Fibroblast of lung (primary cell): ENCODE results near the gene ZNF296. TPM values are rescaled to one million over a fixed set of nuclear protein-coding genes. Genes with fewer than 3 reads are reported as not detected.

ENCODE experiments used
- DNase-seq, 2 donors: peaks; one replicate each; pipeline versions ENCODE4 v3.0.0 to v3.0.0-alpha.2; 2010; ENCODE audit warnings: low read depth in 2 of 2
- H2AFZ ChIP-seq: 2 replicates; pipeline ENCODE4 v1.5.1; 2012; ENCODE audit warnings: low read length, control low read depth, inconsistent platforms
- H3K27ac ChIP-seq: 2 replicates; pipeline ENCODE4 v1.5.1; 2011; ENCODE audit warnings: low read length, control low read depth; ENCODE audit not compliant: insufficient read depth
- H3K27me3 ChIP-seq: 2 replicates; pipeline ENCODE4 v1.5.1; 2011; ENCODE audit warnings: mild to moderate bottlenecking, low read length; ENCODE audit not compliant: control insufficient read depth, insufficient read depth
- H3K36me3 ChIP-seq: 2 replicates; pipeline ENCODE4 v1.5.1; 2011; ENCODE audit warnings: low read length; ENCODE audit not compliant: control insufficient read depth, insufficient read depth
- H3K4me1 ChIP-seq: 2 replicates; pipeline ENCODE4 v1.5.1; 2011; ENCODE audit warnings: low read length; ENCODE audit not compliant: control insufficient read depth, insufficient read depth; ENCODE audit errors: extremely low read depth
- H3K4me2 ChIP-seq: 2 replicates; pipeline ENCODE4 v1.5.1; 2011; ENCODE audit warnings: low read length, control low read depth; ENCODE audit not compliant: insufficient read depth; ENCODE audit errors: extremely low read depth
- H3K4me3 ChIP-seq, 4 experiments: fragments of 200-600 bp in 1 of 4; sonication (generic) in 1 of 4; replicated peaks in 1 of 4; 2 replicates each; pipeline ENCODE4 v1.5.1; 2011 to 2016; ENCODE audit warnings: low read length in 4 of 4, low read depth in 3 of 4, mild to moderate bottlenecking in 3 of 4, control low read depth in 2 of 4, inconsistent platforms in 1 of 4, mixed read lengths in 1 of 4; ENCODE audit not compliant: insufficient read depth in 1 of 4; ENCODE audit errors: control extremely low read depth in 1 of 4
- H3K79me2 ChIP-seq: 2 replicates; pipeline ENCODE4 v1.5.1; 2012; ENCODE audit warnings: mild to moderate bottlenecking, low read length, inconsistent platforms; ENCODE audit not compliant: control insufficient read depth, insufficient read depth
- H3K9ac ChIP-seq: 2 replicates; pipeline ENCODE4 v1.5.1; 2011; ENCODE audit warnings: mild to moderate bottlenecking, low read length, control low read depth; ENCODE audit not compliant: insufficient read depth
- H3K9me3 ChIP-seq: 2 replicates; pipeline ENCODE4 v1.5.1; 2012; ENCODE audit warnings: low read depth, low read length; ENCODE audit not compliant: control insufficient read depth, insufficient read depth
- H4K20me1 ChIP-seq: 2 replicates; pipeline ENCODE4 v1.5.1; 2011; ENCODE audit warnings: low read length; ENCODE audit not compliant: control insufficient read depth, insufficient read depth; ENCODE audit errors: extremely low read depth
- CTCF ChIP-seq, 2 donors: IDR thresholded peaks in 1 of 2; conservative IDR thresholded peaks in 1 of 2; 1 replicate in 1 of 2; 2 replicates in 1 of 2; pipeline ENCODE4 v1.5.1; 2011 to 2012; ENCODE audit warnings: low read length in 2 of 2, control low read depth in 1 of 2, inconsistent platforms in 1 of 2, low read depth in 1 of 2, mild to moderate bottlenecking in 1 of 2
- EZH2 ChIP-seq: IDR thresholded peaks from 2 replicates; pipeline ENCODE4 v1.5.1; 2012; ENCODE audit warnings: low read length, control low read depth, mild to moderate bottlenecking; ENCODE audit errors: missing control alignments
- polyA plus RNA-seq, 2 donors: library from polyadenylated mRNA; depleted of rRNA in 1 of 2; stranded (reverse) in 1 of 2; unstranded in 1 of 2; fragments of >200 nt; gene quantifications; 2 replicates each; pipeline ENCODE4 v1.2.1, GENCODE V29; 2011 to 2012; ENCODE audit warnings: missing spikeins in 1 of 2
- total RNA-seq: library from RNA; depleted of rRNA; stranded (reverse); fragments of >200 nt; gene quantifications from 2 replicates; pipeline ENCODE4 v1.2.1, GENCODE V29; 2014

Gene ZNF296
- total and polyA plus RNA-seq, 2 donors (not counting 1 experiment from before 2014, with no cell fraction given): 0.03 TPM; not detected in 1

DNA sequence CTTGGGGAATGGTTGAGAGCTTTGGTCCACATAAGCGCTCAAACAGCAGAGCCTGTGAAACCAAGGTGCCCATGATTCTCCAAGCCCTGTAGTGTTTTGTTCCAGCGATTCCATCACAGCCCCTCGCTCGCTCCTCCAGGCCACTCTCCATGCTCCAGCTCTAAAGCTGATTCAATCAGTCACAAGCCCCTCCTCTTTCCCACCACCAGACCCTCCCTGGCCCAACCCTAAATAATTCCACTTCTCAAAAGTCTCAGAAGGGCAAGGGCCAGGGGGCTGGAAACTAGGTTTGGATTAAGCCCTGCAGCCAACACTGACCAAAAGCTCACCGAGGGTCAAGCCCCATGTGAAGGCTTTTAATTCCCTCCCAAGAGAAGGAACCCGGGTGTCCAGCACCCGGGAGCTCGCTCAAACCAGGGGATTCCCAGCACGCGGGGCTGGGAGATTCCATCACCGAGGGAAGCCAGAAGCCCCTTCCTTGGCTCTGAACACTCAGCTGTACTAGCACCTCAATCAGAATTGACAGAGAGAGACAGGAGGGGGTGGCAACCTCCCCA, 1.5 kb downstream of the ZNF296 start:
- no peaks in the 10 kb centered on the region for H3K27me3 ChIP-seq
- peak overlapping the region in 2 of 4 experiments; percentile 12 to 22 for H3K4me3 ChIP-seq
- no peaks in the 10 kb centered on the region for H3K9me3 ChIP-seq
- peaks cover 2% of the 10 kb centered on the region for H3K4me1 ChIP-seq
- H3K79me2 ChIP-seq: peaks cover 5% of the 10 kb centered on the region
- H3K27ac ChIP-seq: no peak overlapping the region
- no peak overlapping the region for H2AFZ ChIP-seq
- H3K36me3 ChIP-seq: peaks cover 17% of the 10 kb centered on the region
- DNase-seq: no peak
- no peak for TF ChIP-seq EZH2
- TF ChIP-seq CTCF (conservative IDR thresholded peaks at IDR 0.05 in 1 of 2, IDR thresholded peaks at IDR 0.05 in 1 of 2; ENCODE audit: low read depth in 1 of 2, low read length in 2 of 2): no peak
- no peaks in the 10 kb centered on the region for H4K20me1 ChIP-seq
- H3K4me2 ChIP-seq: peak overlapping the region; percentile 13
- no peak overlapping the region for H3K9ac ChIP-seq

DNA sequence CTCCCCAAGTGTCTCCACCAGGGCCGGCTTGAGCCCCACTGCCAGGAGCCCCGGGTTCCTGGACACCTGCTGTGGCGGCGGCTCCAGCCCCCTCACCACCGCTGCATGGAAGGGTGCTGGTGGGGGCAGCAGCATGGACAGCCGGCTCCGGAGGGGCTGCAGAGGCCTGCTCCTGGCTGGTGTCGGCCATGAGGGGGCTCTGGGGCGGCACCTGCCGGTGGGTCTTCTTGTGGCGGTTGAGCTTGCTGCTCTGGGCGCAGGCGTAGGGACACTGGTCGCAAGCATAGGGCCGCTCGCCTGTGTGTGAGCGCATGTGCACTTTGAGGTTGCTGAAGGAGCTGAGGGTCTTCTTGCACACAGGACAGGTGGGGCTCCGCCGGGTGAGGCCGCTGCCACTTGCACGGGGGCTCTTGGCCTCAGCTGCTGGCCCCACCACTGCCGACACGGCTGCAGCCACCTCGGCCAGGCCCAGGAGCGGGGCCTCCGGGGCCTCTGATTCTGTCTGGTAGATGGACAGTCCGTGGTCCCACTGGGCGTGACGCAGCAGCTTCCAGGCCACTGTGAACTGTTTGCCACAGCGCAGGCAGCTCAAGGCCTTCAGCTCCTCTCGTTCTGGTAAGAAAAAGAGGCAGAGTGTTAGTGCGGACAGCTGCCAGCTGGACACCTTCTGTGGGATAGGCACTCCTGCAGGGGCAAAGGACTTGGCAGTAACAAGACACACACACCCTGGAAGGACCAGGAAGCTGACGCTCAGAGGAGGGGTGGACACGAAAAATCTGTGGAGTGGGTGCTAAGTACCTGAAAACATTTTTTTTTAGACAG, 4.1 kb downstream of the ZNF296 start:
- peaks cover 31% of the 10 kb centered on the region for H3K36me3 ChIP-seq
- H3K27ac ChIP-seq: no peak overlapping the region
- H2AFZ ChIP-seq: no peak overlapping the region
- TF ChIP-seq EZH2 (no peak), CTCF (conservative IDR thresholded peaks at IDR 0.05 in 1 of 2, IDR thresholded peaks at IDR 0.05 in 1 of 2; ENCODE audit: low read depth in 1 of 2, low read length in 2 of 2) (no peak)
- no peaks in the 10 kb centered on the region for H3K27me3 ChIP-seq
- H3K4me2 ChIP-seq: no peak overlapping the region
- H4K20me1 ChIP-seq: no peaks in the 10 kb centered on the region
- no peak for DNase-seq
- no peak overlapping the region for H3K4me3 ChIP-seq
- no peaks in the 10 kb centered on the region for H3K9me3 ChIP-seq
- H3K79me2 ChIP-seq: no peaks in the 10 kb centered on the region
- H3K4me1 ChIP-seq: no peaks in the 10 kb centered on the region
- no peak overlapping the region for H3K9ac ChIP-seq

GRCh38 chr19:45071545-45071938, 4.7 kb downstream of the ZNF296 start:
- Histone ChIP-seq H3K27me3 (no peaks in the 10 kb centered on the region), H3K4me3 (no peak overlapping the region), H3K9ac (no peak overlapping the region), H4K20me1 (no peaks in the 10 kb centered on the region), H2AFZ (no peak overlapping the region), H3K36me3 (peaks cover 35% of the 10 kb centered on the region), H3K79me2 (no peaks in the 10 kb centered on the region), H3K4me1 (no peaks in the 10 kb centered on the region), H3K4me2 (no peak overlapping the region), H3K27ac (no peak overlapping the region), H3K9me3 (no peaks in the 10 kb centered on the region)
- no peak for DNase-seq
- TF ChIP-seq EZH2 (no peak), CTCF (conservative IDR thresholded peaks at IDR 0.05 in 1 of 2, IDR thresholded peaks at IDR 0.05 in 1 of 2; ENCODE audit: low read depth in 1 of 2, low read length in 2 of 2) (no peak)
